HepG2 (cell line): ENCODE data around the gene ODAD4. TPM values are rescaled to one million over a fixed set of nuclear protein-coding genes. Genes with fewer than 3 reads are reported as not detected.

Experiments
- ATAC-seq: fragments of 200-7000 bp; cut with Tn5 transposase; 3 replicates; pipeline ENCODE4 v1.9.1; 2020; ENCODE audit warnings: mild to moderate bottlenecking, moderate library complexity
- BruUV-seq: library from RNA; stranded (reverse); fragments of 400-500 nt; replicated peaks from 2 replicates; lab custom pipeline; 2021; lab: Mats Ljungman, UMichigan
- CTCF ChIA-PET: fragments of 300-600 bp; formaldehyde crosslinking; extraction: SDS; loops from one replicate; lab custom pipeline; 2021; ENCODE audit warnings: low total read pairs, inconsistent platforms, low intra/inter-chr PET ratio; lab: Yijun Ruan, JAX
- POLR2A ChIA-PET: fragments of 350-600 bp; sonication (Branson Sonifier 250); formaldehyde crosslinking; loops from one replicate; lab custom pipeline; 2020; ENCODE audit warnings: antibody characterized with exemption, inconsistent platforms; lab: Yijun Ruan, JAX
- DNase-seq: peaks from one replicate; pipeline ENCODE4 v3.0.0-alpha.2; 2015; ENCODE audit warnings: low spot score
- FAIRE-seq: peaks from 3 replicates; lab custom pipeline; 2011; peaks lifted over from hg19 to GRCh38; lab: Jason Lieb, UNC
- H2AFZ ChIP-seq: one replicate; pipeline ENCODE4 v1.6.1; 2011; ENCODE audit warnings: low read length, inconsistent platforms
- H3K27ac ChIP-seq: fragments of 300-600 bp; 3 replicates; pipeline ENCODE4 v1.8.0; 2011; ENCODE audit warnings: mixed run types, mild to moderate bottlenecking, mixed read lengths, low read length, inconsistent platforms; ENCODE audit not compliant: insufficient read depth; ENCODE audit errors: extremely low read length
- H3K27me3 ChIP-seq, 2 experiments: fragments of 200-600 bp in 1 of 2; 2 replicates in 1 of 2; 3 replicates in 1 of 2; pipeline versions ENCODE4 v1.6.0 to v1.8.0; 2011; ENCODE audit warnings: low read length in 2 of 2, mild to moderate bottlenecking in 2 of 2, moderate library complexity in 2 of 2, inconsistent platforms in 1 of 2; ENCODE audit not compliant: insufficient read depth in 2 of 2, control insufficient read depth in 1 of 2
- H3K36me3 ChIP-seq, 2 experiments: fragments of 200-600 bp in 1 of 2; replicated peaks in 1 of 2; 2 replicates in 1 of 2; 3 replicates in 1 of 2; pipeline versions ENCODE4 v1.5.1 to v1.8.0; 2011; ENCODE audit warnings: low read length in 2 of 2, inconsistent platforms in 1 of 2; ENCODE audit not compliant: insufficient read depth in 2 of 2, control insufficient read depth in 1 of 2
- H3K4me1 ChIP-seq: 2 replicates; pipeline ENCODE4 v1.5.1; 2012; ENCODE audit warnings: low read length, inconsistent platforms; ENCODE audit not compliant: insufficient read depth
- H3K4me2 ChIP-seq: 2 replicates; pipeline ENCODE4 v1.6.0; 2011; ENCODE audit warnings: low read depth, low read length, inconsistent platforms
- H3K4me3 ChIP-seq, 3 experiments: fragments of 200-600 bp in 1 of 3; sonication (generic), shearing (Covaris generic) in 1 of 3; replicated peaks in 1 of 3; 2 replicates each; pipeline ENCODE4 v1.5.1; 2011 to 2016; ENCODE audit warnings: low read length in 3 of 3, inconsistent platforms in 2 of 3, low read depth in 2 of 3, mild to moderate bottlenecking in 2 of 3, control low read depth in 1 of 3, mixed read lengths in 1 of 3; ENCODE audit not compliant: insufficient read depth in 1 of 3
- H3K79me2 ChIP-seq: one replicate; pipeline ENCODE4 v1.6.1; 2011; ENCODE audit warnings: low read length, inconsistent platforms; ENCODE audit not compliant: insufficient read depth
- H3K9ac ChIP-seq: 2 replicates; pipeline ENCODE4 v1.6.0; 2011; ENCODE audit warnings: mild to moderate bottlenecking, low read depth, low read length, inconsistent platforms; ENCODE audit not compliant: insufficient read depth
- H3K9me3 ChIP-seq: 2 replicates; pipeline ENCODE4 v1.5.1; 2012; ENCODE audit warnings: mild to moderate bottlenecking, low read length
- H4K20me1 ChIP-seq: 2 replicates; pipeline ENCODE4 v1.6.0; 2011; ENCODE audit warnings: inconsistent platforms, mild to moderate bottlenecking, low read length, moderate library complexity; ENCODE audit not compliant: insufficient read depth
- ARID2 ChIP-seq: sonication (generic); formaldehyde crosslinking; IDR thresholded peaks from 2 replicates; pipeline ENCODE4 v1.8.1; 2022; ENCODE audit warnings: mild to moderate bottlenecking, missing genetic modification reagents, borderline replicate concordance
- CAMTA2 ChIP-seq: sonication (generic); formaldehyde crosslinking; IDR thresholded peaks from 2 replicates; pipeline ENCODE4 v1.4.0; 2020; ENCODE audit warnings: mild to moderate bottlenecking, missing genetic modification reagents, borderline replicate concordance
- CCDC6 ChIP-seq: sonication (generic); formaldehyde crosslinking; IDR thresholded peaks from 2 replicates; pipeline ENCODE4 v1.8.1; 2022; ENCODE audit warnings: mild to moderate bottlenecking, missing genetic modification reagents, moderate library complexity
- CREB3 ChIP-seq: sonication (generic); formaldehyde crosslinking; IDR thresholded peaks from 2 replicates; pipeline ENCODE4 v1.5.0; 2020; ENCODE audit warnings: missing genetic modification reagents
- EP300 ChIP-seq, 3 experiments: sonication (generic) in 1 of 3; formaldehyde crosslinking in 1 of 3; IDR thresholded peaks; 2 replicates each; pipeline versions ENCODE4 v1.5.1 to v1.6.1; 2011 to 2020; ENCODE audit warnings: low read depth in 2 of 3, low read length in 2 of 3, borderline replicate concordance in 1 of 3, improper control_type of control experiment in 1 of 3, mild to moderate bottlenecking in 1 of 3, missing genetic modification reagents in 1 of 3, moderate library complexity in 1 of 3
- FIP1L1 ChIP-seq: fragments of 200-400 bp; formaldehyde crosslinking; IDR thresholded peaks from 2 replicates; pipeline ENCODE4 v1.6.1; 2018; ENCODE audit warnings: low read depth, mild to moderate bottlenecking, low read length, moderate library complexity, borderline replicate concordance; ENCODE audit not compliant: insufficient read depth
- JARID2 ChIP-seq: sonication (generic); formaldehyde crosslinking; IDR thresholded peaks from 2 replicates; pipeline ENCODE4 v1.8.1; 2023; ENCODE audit warnings: missing genetic modification reagents, inconsistent platforms; ENCODE audit not compliant: insufficient replicate concordance
- MBD4 ChIP-seq: IDR thresholded peaks from 2 replicates; pipeline ENCODE4 v1.6.1; 2012; ENCODE audit warnings: low read length, inconsistent platforms, borderline replicate concordance
- MTF2 ChIP-seq: sonication (generic); formaldehyde crosslinking; IDR thresholded peaks from 2 replicates; pipeline ENCODE4 v1.5.0; 2020; ENCODE audit warnings: missing genetic modification reagents, borderline replicate concordance
- NFKBIZ ChIP-seq: IDR thresholded peaks from 2 replicates; pipeline ENCODE4 v1.6.1; 2018; ENCODE audit warnings: missing genetic modification reagents, missing compliant biosample characterization
- POLR2G ChIP-seq: fragments of 200-400 bp; formaldehyde crosslinking; IDR thresholded peaks from 2 replicates; pipeline ENCODE4 v1.6.1; 2018; ENCODE audit warnings: mild to moderate bottlenecking, low read depth, low read length, moderate library complexity
- RBFOX2 ChIP-seq: fragments of 200-400 bp; formaldehyde crosslinking; IDR thresholded peaks from 2 replicates; pipeline ENCODE4 v1.6.1; 2017; ENCODE audit warnings: low read depth, mild to moderate bottlenecking, low read length
- RBM22 ChIP-seq: fragments of 200-400 bp; formaldehyde crosslinking; optimal IDR thresholded peaks from 2 replicates; pipeline ENCODE3; 2017; ENCODE audit warnings: mild to moderate bottlenecking, low read length, moderate library complexity
- ZBTB8A ChIP-seq: sonication (generic); formaldehyde crosslinking; IDR thresholded peaks from 2 replicates; pipeline ENCODE4 v1.4.0; 2020; ENCODE audit warnings: mild to moderate bottlenecking, low read depth, missing genetic modification reagents, borderline replicate concordance
- ZNF687 ChIP-seq: sonication (generic); formaldehyde crosslinking; IDR thresholded peaks from 2 replicates; pipeline ENCODE4 v1.5.1; 2020; ENCODE audit warnings: mild to moderate bottlenecking, missing genetic modification reagents, moderate library complexity
- WGBS: methylation state at CpG from one replicate; pipeline ENCODE4 v1.1.6; 2017; ENCODE audit warnings: low lambda C conversion rate; 5-methylcytosine and 5-hydroxymethylcytosine counted together
- in situ Hi-C: cut with HindIII; loops from 2 replicates; pipeline ENCODE4 v1.10.0; 2017; ENCODE audit warnings: low pct_unique_long_range_greater_than_20kb; ENCODE audit not compliant: extremely low pct_ligation_motif_present
- intact Hi-C: fragments of 100-400 bp; cut with micrococcal nuclease; formaldehyde crosslinking; loops from one replicate; pipeline ENCODE4 v1.10.0; 2022; ENCODE audit not compliant: unreplicated experiment
- polyA plus RNA-seq, 8 experiments: library from polyadenylated mRNA; depleted of rRNA in 3 of 8; stranded (reverse) in 7 of 8; unstranded in 1 of 8; fragments of >200 nt; fragmentation: Illumina TruSeq in 4 of 8; extraction: Trizol in 4 of 8; gene quantifications; 2 replicates each; pipeline versions ENCODE4 v1.2.1 to v1.2.3, GENCODE V29; 2011 to 2016; ENCODE audit warnings: low read depth in 4 of 8, missing spikeins in 1 of 8, mixed read lengths in 1 of 8; ENCODE audit not compliant: insufficient read depth in 1 of 8
- total RNA-seq, 5 experiments: library from RNA; depleted of rRNA; stranded (reverse); fragments of >200 nt; fragmentation: Illumina TruSeq; extraction: Trizol; gene quantifications; 2 replicates each; pipeline ENCODE4 v1.2.3, GENCODE V29; 2016; ENCODE audit warnings: low read depth in 1 of 5

Gene ODAD4
- total and polyA plus RNA-seq, 2 of the 13 experiments (the other 11 are each of a cell fraction or from before 2014, with no cell fraction given) = 0.48 to 0.53 TPM

GRCh38 chr17:41974658-41975057 is 44.2 kb downstream of the ODAD4 start (continued):
- no peak for TF ChIP-seq ARID2 (CRISPR knock-in tag)
- TF ChIP-seq, all 625 proteins: peak for 11

GRCh38 chr17:41975099-41976083 is 45.0 kb downstream of the ODAD4 start:
- FAIRE-seq (no peak), DNase-seq (no peak), ATAC-seq (peak; percentile 13)
- H3K9me3 ChIP-seq = no peaks in the 10 kb centered on the region
- no peak overlapping the region for H3K4me3 ChIP-seq
- H3K79me2 ChIP-seq = peaks cover 6% of the 10 kb centered on the region
- POLR2A ChIA-PET = interaction anchor here (0.7 to 4.1 kb wide), 12 partner anchors 9 to 287 kb away, joined by 3 to 38 read pairs (median 5); partner anchors contain the start of genes CNP, DNAJC7, EIF1 and JUP
- H3K27ac ChIP-seq = no peak overlapping the region
- peaks cover 50 to 78% of the 10 kb centered on the region in 2 experiments for H3K36me3 ChIP-seq
- intact Hi-C loops (no loop called here), in situ Hi-C loops (no loop called here)
- peaks cover 12% of the 10 kb centered on the region; the same call in 1 of the 2 replicates for H4K20me1 ChIP-seq
- H3K4me2 ChIP-seq = no peak overlapping the region
- H3K4me1 ChIP-seq = peaks cover 12% of the 10 kb centered on the region
- H3K9ac ChIP-seq = no peak overlapping the region
- 94% methylated on average over 9 of the region's 9 CpGs for WGBS
- no peak overlapping the region for H2AFZ ChIP-seq
- CTCF ChIA-PET = no interaction called here
- no TSS peak for BruUV-seq
- H3K27me3 ChIP-seq = no peaks in the 10 kb centered on the region
- TF ChIP-seq NFKBIZ = no peak
- no peak for TF ChIP-seq JARID2 (CRISPR knock-in tag)
- TF ChIP-seq MTF2 (CRISPR knock-in tag) = no peak
- no peak for TF ChIP-seq ZBTB8A (CRISPR knock-in tag)
- TF ChIP-seq EP300 (IDR thresholded peaks at IDR 0.05; ENCODE audit: low read depth in 2 of 2, low read length in 2 of 2) = no peak
- TF ChIP-seq EP300 (CRISPR knock-in tag; IDR thresholded peaks at IDR 0.05; ENCODE audit: borderline replicate concordance) = 0 out of 2 replicates have a peak, but pooled peaks have one; percentile 25
- 0 out of 2 replicates have a peak, but pooled peaks have one; percentile 28 for TF ChIP-seq MBD4
- TF ChIP-seq RBM22 = peak; percentile 57
- TF ChIP-seq CREB3 (CRISPR knock-in tag) = no peak
- TF ChIP-seq FIP1L1 = 0 out of 2 replicates have a peak, but pooled peaks have one; percentile 24
- peak; percentile 65 for TF ChIP-seq POLR2G
- no peak for TF ChIP-seq CAMTA2 (CRISPR knock-in tag)
- TF ChIP-seq RBFOX2 = 0 out of 2 replicates have a peak, but pooled peaks have one; percentile 25
- 0 out of 2 replicates have a peak, but pooled peaks have one; percentile 3 for TF ChIP-seq ZNF687 (CRISPR knock-in tag)
- no peak for TF ChIP-seq CCDC6 (CRISPR knock-in tag)
